Neural cell (in vitro differentiated cells): Measurements from ENCODE around the gene DIAPH2. TPM values are rescaled to one million over a fixed set of nuclear protein-coding genes. Genes with fewer than 3 reads are reported as not detected.

Source experiments
- H2AFZ ChIP-seq: fragments of 200-600, 300-800 bp; sonication (generic), shearing (Covaris generic); 2 replicates; pipeline ENCODE4 v1.6.0; 2014; ENCODE audit warnings: low read depth, mild to moderate bottlenecking, antibody characterized with exemption, low read length, moderate library complexity
- H3F3A ChIP-seq: fragments of 200-600 bp; shearing (Covaris generic); 2 replicates; pipeline ENCODE4 v1.6.1; 2016; ENCODE audit warnings: mild to moderate bottlenecking, moderate library complexity, mixed read lengths, antibody characterized with exemption, low read length; ENCODE audit not compliant: insufficient read depth, poor library complexity, severe bottlenecking
- H3K27ac ChIP-seq: fragments of 200-600, 300-800 bp; sonication (generic), shearing (Covaris generic); 2 replicates; pipeline ENCODE4 v1.5.1; 2014; ENCODE audit warnings: mild to moderate bottlenecking, low read length, moderate library complexity
- H3K27me3 ChIP-seq: fragments of 300-800, 200-600 bp; sonication (generic), shearing (Covaris generic); 2 replicates; pipeline ENCODE4 v1.6.0; 2014; ENCODE audit warnings: mild to moderate bottlenecking, low read depth, low read length, moderate library complexity; ENCODE audit not compliant: insufficient read depth
- H3K36me3 ChIP-seq: fragments of 300-800, 200-600 bp; sonication (generic), shearing (Covaris generic); 2 replicates; pipeline ENCODE4 v1.5.1; 2014; ENCODE audit warnings: mild to moderate bottlenecking, antibody characterized with exemption, low read length, moderate library complexity; ENCODE audit not compliant: insufficient read depth
- H3K4me2 ChIP-seq: fragments of 300-800, 200-600 bp; sonication (generic), shearing (Covaris generic); 2 replicates; pipeline ENCODE4 v1.6.0; 2014; ENCODE audit warnings: mild to moderate bottlenecking, low read length
- H3K4me3 ChIP-seq: fragments of 300-800, 200-600 bp; sonication (generic), shearing (Covaris generic); 2 replicates; pipeline ENCODE4 v1.5.1; 2014; ENCODE audit warnings: mild to moderate bottlenecking, low read length, moderate library complexity
- H3K79me2 ChIP-seq: fragments of 200-600 bp; shearing (Covaris generic); replicated peaks from 2 replicates; pipeline ENCODE4 v1.6.0; 2014; ENCODE audit warnings: mild to moderate bottlenecking, low read length, moderate library complexity; ENCODE audit not compliant: insufficient read depth
- H3K9ac ChIP-seq: fragments of 300-800, 200-600 bp; sonication (generic), shearing (Covaris generic); 2 replicates; pipeline ENCODE4 v1.6.1; 2016; ENCODE audit warnings: mild to moderate bottlenecking, low read length, mixed read lengths
- H3K9me2 ChIP-seq: fragments of 200-600 bp; shearing (Covaris generic); 2 replicates; pipeline ENCODE4 v1.6.1; 2016; ENCODE audit warnings: mild to moderate bottlenecking, low read length, mixed read lengths; ENCODE audit not compliant: insufficient read depth
- H3K9me3 ChIP-seq: fragments of 200-600, 300-800 bp; sonication (generic), shearing (Covaris generic); 2 replicates; pipeline ENCODE4 v1.6.1; 2016; ENCODE audit warnings: mild to moderate bottlenecking, mixed run types, low read length, moderate library complexity, mixed read lengths
- H4K20me1 ChIP-seq: fragments of 200-600 bp; shearing (Covaris generic); 2 replicates; pipeline ENCODE4 v1.6.1; 2016; ENCODE audit warnings: mild to moderate bottlenecking, mixed run types; ENCODE audit not compliant: insufficient read depth
- EP300 ChIP-seq: fragments of 450-650 bp; conservative IDR thresholded peaks from 2 replicates; pipeline ENCODE4 v1.6.1; 2014; ENCODE audit warnings: antibody characterized with exemption, mild to moderate bottlenecking, moderate library complexity; ENCODE audit not compliant: poor library complexity, severe bottlenecking
- EZH2 ChIP-seq: fragments of 200-600, 300-800 bp; shearing (Covaris generic), sonication (generic); IDR thresholded peaks from 2 replicates; pipeline ENCODE4 v1.6.1; 2014; ENCODE audit warnings: antibody characterized with exemption, low read length, borderline replicate concordance, mild to moderate bottlenecking; ENCODE audit not compliant: insufficient read depth, poor library complexity, severe bottlenecking
- MXI1 ChIP-seq: fragments of 450-650 bp; conservative IDR thresholded peaks from 2 replicates; pipeline ENCODE4 v1.6.1; 2014; ENCODE audit warnings: antibody characterized with exemption, mild to moderate bottlenecking; ENCODE audit not compliant: poor library complexity, severe bottlenecking
- POLR2AphosphoS5 ChIP-seq: IDR thresholded peaks from 2 replicates; pipeline ENCODE4 v1.6.1; 2012
- RAD21 ChIP-seq: fragments of 450-650 bp; conservative IDR thresholded peaks from 2 replicates; pipeline ENCODE4 v1.6.1; 2014; ENCODE audit warnings: antibody characterized with exemption, mild to moderate bottlenecking, moderate library complexity
- SMC3 ChIP-seq: fragments of 450-650 bp; conservative IDR thresholded peaks from 2 replicates; pipeline ENCODE4 v1.6.1; 2014; ENCODE audit warnings: antibody characterized with exemption, mild to moderate bottlenecking, moderate library complexity; ENCODE audit not compliant: poor library complexity
- TAF1 ChIP-seq: IDR thresholded peaks from 2 replicates; pipeline ENCODE4 v1.6.1; 2012; ENCODE audit warnings: low read depth
- polyA plus RNA-seq: library from polyadenylated mRNA; depleted of rRNA; stranded (reverse); fragments of >200 nt; gene quantifications from 2 replicates; pipeline ENCODE4 v1.2.3, GENCODE V29; 2014
- TF ChIP-seq, protein P1 (sequence below): IDR thresholded peaks from 2 replicates; pipeline ENCODE4 v1.6.1; 2012; ENCODE audit warnings: borderline replicate concordance
- TF ChIP-seq, protein P2 (sequence below): fragments of 450-650 bp; IDR thresholded peaks from 2 replicates; pipeline ENCODE4 v1.5.1; 2014; ENCODE audit warnings: antibody characterized with exemption, mild to moderate bottlenecking, moderate library complexity; ENCODE audit not compliant: poor library complexity, severe bottlenecking

Gene DIAPH2
- polyA plus RNA-seq, 1 donor from 2014 or later: 0.07 TPM

DNA sequence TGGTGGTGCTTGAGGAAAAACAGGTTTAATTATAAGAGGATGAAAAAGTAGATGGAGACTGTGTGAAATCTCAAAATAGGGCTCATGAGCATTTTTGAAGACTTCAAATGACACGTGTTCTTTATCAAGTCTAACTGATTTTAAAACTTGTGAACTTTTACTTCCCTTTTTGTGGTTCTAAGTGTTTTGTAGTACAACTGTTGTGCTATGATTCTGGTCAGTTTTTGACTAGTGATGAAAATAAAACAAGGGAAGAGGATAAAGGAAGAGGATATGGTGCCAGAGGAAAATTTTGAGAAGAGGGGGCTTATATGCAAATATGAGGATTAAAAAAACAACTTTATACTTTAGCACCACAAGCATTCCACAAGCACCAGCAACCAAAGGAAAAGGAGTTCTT, 843.1 kb downstream of the DIAPH2 start:
- Histone ChIP-seq H3K27ac (no peak overlapping the region), H3K4me2 (no peak overlapping the region), H3K36me3 (no peaks in the 10 kb centered on the region), H3K9me3 (no peaks in the 10 kb centered on the region), H3K27me3 (no peaks in the 10 kb centered on the region), H4K20me1 (no peaks in the 10 kb centered on the region), H3K4me3 (no peak overlapping the region), H2AFZ (no peak overlapping the region), H3K9me2 (no peaks in the 10 kb centered on the region), H3K79me2 (no peaks in the 10 kb centered on the region), H3K9ac (no peak overlapping the region), H3F3A (no peaks in the 10 kb centered on the region)
- TF ChIP-seq, protein P1, sequence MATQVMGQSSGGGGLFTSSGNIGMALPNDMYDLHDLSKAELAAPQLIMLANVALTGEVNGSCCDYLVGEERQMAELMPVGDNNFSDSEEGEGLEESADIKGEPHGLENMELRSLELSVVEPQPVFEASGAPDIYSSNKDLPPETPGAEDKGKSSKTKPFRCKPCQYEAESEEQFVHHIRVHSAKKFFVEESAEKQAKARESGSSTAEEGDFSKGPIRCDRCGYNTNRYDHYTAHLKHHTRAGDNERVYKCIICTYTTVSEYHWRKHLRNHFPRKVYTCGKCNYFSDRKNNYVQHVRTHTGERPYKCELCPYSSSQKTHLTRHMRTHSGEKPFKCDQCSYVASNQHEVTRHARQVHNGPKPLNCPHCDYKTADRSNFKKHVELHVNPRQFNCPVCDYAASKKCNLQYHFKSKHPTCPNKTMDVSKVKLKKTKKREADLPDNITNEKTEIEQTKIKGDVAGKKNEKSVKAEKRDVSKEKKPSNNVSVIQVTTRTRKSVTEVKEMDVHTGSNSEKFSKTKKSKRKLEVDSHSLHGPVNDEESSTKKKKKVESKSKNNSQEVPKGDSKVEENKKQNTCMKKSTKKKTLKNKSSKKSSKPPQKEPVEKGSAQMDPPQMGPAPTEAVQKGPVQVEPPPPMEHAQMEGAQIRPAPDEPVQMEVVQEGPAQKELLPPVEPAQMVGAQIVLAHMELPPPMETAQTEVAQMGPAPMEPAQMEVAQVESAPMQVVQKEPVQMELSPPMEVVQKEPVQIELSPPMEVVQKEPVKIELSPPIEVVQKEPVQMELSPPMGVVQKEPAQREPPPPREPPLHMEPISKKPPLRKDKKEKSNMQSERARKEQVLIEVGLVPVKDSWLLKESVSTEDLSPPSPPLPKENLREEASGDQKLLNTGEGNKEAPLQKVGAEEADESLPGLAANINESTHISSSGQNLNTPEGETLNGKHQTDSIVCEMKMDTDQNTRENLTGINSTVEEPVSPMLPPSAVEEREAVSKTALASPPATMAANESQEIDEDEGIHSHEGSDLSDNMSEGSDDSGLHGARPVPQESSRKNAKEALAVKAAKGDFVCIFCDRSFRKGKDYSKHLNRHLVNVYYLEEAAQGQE: no peak
- TF ChIP-seq EZH2 (no peak), SMC3 (no peak), POLR2AphosphoS5 (no peak), RAD21 (no peak), EP300 (no peak)

DNA sequence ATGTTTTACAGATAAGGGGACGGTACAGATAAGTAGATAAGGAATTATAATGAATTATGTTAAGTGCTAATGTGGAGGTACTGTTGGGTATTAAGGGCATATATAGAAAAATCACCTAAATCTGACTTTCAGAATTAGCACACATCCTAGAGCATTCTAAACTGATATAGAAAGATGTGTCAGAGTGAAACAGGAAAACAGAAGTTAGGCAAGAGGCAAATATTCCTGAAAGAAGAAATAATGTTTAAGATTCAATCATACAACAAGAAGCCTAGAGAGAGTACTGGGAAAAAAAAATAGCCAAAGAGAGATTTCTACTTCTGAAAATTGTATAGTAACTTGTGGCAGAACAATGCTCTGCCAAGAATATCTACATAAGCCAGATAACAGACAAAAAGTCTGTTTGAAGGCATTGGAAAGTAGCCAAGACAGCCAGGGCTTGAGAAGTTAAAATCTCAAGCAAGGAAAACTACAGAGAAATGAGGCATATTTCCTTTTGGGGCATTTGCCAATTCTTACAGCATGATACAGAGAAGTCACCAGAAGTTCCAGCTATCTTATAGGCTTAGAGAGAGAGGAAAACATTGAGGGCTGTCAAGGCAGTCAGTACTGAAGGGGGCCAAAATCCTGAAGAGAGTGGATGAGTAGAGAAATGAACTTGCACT, 845.0 kb downstream of the DIAPH2 start:
- H3K27me3 ChIP-seq: no peaks in the 10 kb centered on the region
- H3K79me2 ChIP-seq: no peaks in the 10 kb centered on the region
- H4K20me1 ChIP-seq: no peaks in the 10 kb centered on the region
- no peak overlapping the region for H3K4me3 ChIP-seq
- no peaks in the 10 kb centered on the region for H3K36me3 ChIP-seq
- no peaks in the 10 kb centered on the region for H3K9me3 ChIP-seq
- H2AFZ ChIP-seq: no peak overlapping the region
- no peak overlapping the region for H3K9ac ChIP-seq
- H3F3A ChIP-seq: no peaks in the 10 kb centered on the region
- no peak overlapping the region for H3K4me2 ChIP-seq
- no peak overlapping the region for H3K27ac ChIP-seq
- H3K9me2 ChIP-seq: no peaks in the 10 kb centered on the region
- no peak for TF ChIP-seq MXI1

DNA sequence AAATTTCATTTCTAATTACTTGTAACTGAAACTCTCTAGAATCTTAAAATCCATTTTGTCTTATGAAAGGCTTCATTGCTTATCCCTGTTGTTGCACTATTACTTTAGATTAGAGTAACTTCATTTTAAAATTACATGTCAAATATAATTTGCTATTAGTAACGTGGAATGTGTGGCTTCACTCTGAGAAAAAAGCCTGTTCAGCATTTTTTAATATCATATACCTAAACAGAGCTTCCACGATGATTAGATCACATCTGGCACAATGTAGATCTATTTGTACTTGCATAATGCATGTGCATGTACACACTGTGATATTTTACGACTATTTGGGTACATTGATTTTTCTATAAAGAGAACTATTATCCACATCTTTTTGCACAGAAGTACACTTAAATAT, 847.2 kb downstream of the DIAPH2 start:
- TF ChIP-seq MXI1: no peak
- TF ChIP-seq TAF1: no peak
- no peak for TF ChIP-seq SMC3
- no peak for TF ChIP-seq EZH2
- no peak for TF ChIP-seq POLR2AphosphoS5
- no peak for TF ChIP-seq EP300
- TF ChIP-seq, protein P2, sequence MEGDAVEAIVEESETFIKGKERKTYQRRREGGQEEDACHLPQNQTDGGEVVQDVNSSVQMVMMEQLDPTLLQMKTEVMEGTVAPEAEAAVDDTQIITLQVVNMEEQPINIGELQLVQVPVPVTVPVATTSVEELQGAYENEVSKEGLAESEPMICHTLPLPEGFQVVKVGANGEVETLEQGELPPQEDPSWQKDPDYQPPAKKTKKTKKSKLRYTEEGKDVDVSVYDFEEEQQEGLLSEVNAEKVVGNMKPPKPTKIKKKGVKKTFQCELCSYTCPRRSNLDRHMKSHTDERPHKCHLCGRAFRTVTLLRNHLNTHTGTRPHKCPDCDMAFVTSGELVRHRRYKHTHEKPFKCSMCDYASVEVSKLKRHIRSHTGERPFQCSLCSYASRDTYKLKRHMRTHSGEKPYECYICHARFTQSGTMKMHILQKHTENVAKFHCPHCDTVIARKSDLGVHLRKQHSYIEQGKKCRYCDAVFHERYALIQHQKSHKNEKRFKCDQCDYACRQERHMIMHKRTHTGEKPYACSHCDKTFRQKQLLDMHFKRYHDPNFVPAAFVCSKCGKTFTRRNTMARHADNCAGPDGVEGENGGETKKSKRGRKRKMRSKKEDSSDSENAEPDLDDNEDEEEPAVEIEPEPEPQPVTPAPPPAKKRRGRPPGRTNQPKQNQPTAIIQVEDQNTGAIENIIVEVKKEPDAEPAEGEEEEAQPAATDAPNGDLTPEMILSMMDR: no peak
- TF ChIP-seq, protein P1: no peak
- TF ChIP-seq RAD21: no peak
- Histone ChIP-seq H3K27me3 (no peaks in the 10 kb centered on the region), H3K4me3 (no peak overlapping the region), H3F3A (no peaks in the 10 kb centered on the region), H3K4me2 (no peak overlapping the region), H3K9me3 (no peaks in the 10 kb centered on the region), H3K79me2 (no peaks in the 10 kb centered on the region), H3K36me3 (no peaks in the 10 kb centered on the region), H3K9me2 (no peaks in the 10 kb centered on the region), H4K20me1 (no peaks in the 10 kb centered on the region), H3K27ac (no peak overlapping the region), H2AFZ (no peak overlapping the region), H3K9ac (no peak overlapping the region)
